Ascending aorta (tissue), 2 donors: ENCODE measurements around the gene RADIL. TPM values are rescaled to one million over a fixed set of nuclear protein-coding genes. Genes with fewer than 3 reads are reported as not detected.

Experiments
- DNase-seq, 2 donors: peaks; one replicate each; pipeline ENCODE4 v3.0.0-alpha.2; 2019; ENCODE audit warnings: low spot score in 2 of 2
- H3K27ac ChIP-seq, 2 donors: fragments of 200-600 bp; sonication (generic); one replicate each; pipeline ENCODE4 v1.5.1; 2016 to 2017; ENCODE audit warnings: mild to moderate bottlenecking in 1 of 2
- H3K27me3 ChIP-seq: fragments of 200-600 bp; sonication (generic); one replicate; pipeline ENCODE4 v1.5.1; 2017
- H3K36me3 ChIP-seq, 2 donors: fragments of 200-600 bp; sonication (generic); one replicate each; pipeline ENCODE4 v1.5.1; 2016
- H3K4me1 ChIP-seq, 2 donors: fragments of 200-600 bp; sonication (generic); one replicate each; pipeline ENCODE4 v1.5.1; 2016 to 2017; ENCODE audit warnings: mild to moderate bottlenecking in 1 of 2
- H3K4me3 ChIP-seq, 2 donors: fragments of 200-600 bp; sonication (generic); one replicate each; pipeline ENCODE4 v1.5.1; 2016 to 2017; ENCODE audit warnings: mild to moderate bottlenecking in 1 of 2
- H3K9me3 ChIP-seq, 2 donors: fragments of 200-600 bp; sonication (generic); one replicate each; pipeline ENCODE4 v1.5.1; 2016
- CTCF ChIP-seq, 3 experiments: fragments of 200-600 bp in 2 of 3; fragments of 450-650 bp in 1 of 3; sonication (generic) in 2 of 3; IDR thresholded peaks; one replicate each; pipeline ENCODE4 v1.5.1; 2016 to 2019; ENCODE audit warnings: antibody characterized with exemption in 3 of 3, mild to moderate bottlenecking in 1 of 3, moderate library complexity in 1 of 3
- intact Hi-C: fragments of 100-400 bp; cut with DNase I; formaldehyde crosslinking; loops from one replicate; pipeline ENCODE4 v1.15.1; 2023
- total RNA-seq: library from RNA; depleted of rRNA; stranded (reverse); fragments of >200 nt; gene quantifications from one replicate; pipeline ENCODE4 v1.1.0, GENCODE V29; 2016

The RADIL gene
- total RNA-seq, 1 donor from 2014 or later: 42.4 TPM

GRCh38 chr7:4837041-4837802, 46.3 kb downstream of the RADIL start:
- H3K4me3 ChIP-seq: no peak overlapping the region
- intact Hi-C loops: no loop called here
- H3K27me3 ChIP-seq: no peaks in the 10 kb centered on the region
- DNase-seq: peak in 1 of 2 donors; percentile 37
- H3K36me3 ChIP-seq: peaks cover 0 to 5% of the 10 kb centered on the region in 2 donors
- no peaks in the 10 kb centered on the region for H3K4me1 ChIP-seq
- no peaks in the 10 kb centered on the region for H3K9me3 ChIP-seq
- no peak overlapping the region for H3K27ac ChIP-seq
- no peak for TF ChIP-seq CTCF (IDR thresholded peaks at IDR 0.05)

GRCh38 chr7:4836206-4836661, 47.3 kb downstream of the RADIL start:
- no peaks in the 10 kb centered on the region for H3K27me3 ChIP-seq
- no peak for TF ChIP-seq CTCF (IDR thresholded peaks at IDR 0.05)
- H3K36me3 ChIP-seq: peaks cover 0 to 5% of the 10 kb centered on the region in 2 donors
- peak in 1 of 2 donors; percentile 28 for DNase-seq
- H3K9me3 ChIP-seq: no peaks in the 10 kb centered on the region
- H3K4me3 ChIP-seq: no peak overlapping the region
- no peaks in the 10 kb centered on the region for H3K4me1 ChIP-seq
- intact Hi-C loops: no loop called here
- H3K27ac ChIP-seq: no peak overlapping the region

GRCh38 chr7:4835398-4836205, 47.9 kb downstream of the RADIL start:
- TF ChIP-seq CTCF (IDR thresholded peaks at IDR 0.05): no peak
- intact Hi-C loops: no loop called here
- H3K36me3 ChIP-seq: peaks cover 0 to 5% of the 10 kb centered on the region in 2 donors
- no peaks in the 10 kb centered on the region for H3K4me1 ChIP-seq
- no peak overlapping the region for H3K4me3 ChIP-seq
- H3K9me3 ChIP-seq: no peaks in the 10 kb centered on the region
- peak in 1 of 2 donors; percentile 60 for DNase-seq
- H3K27me3 ChIP-seq: no peaks in the 10 kb centered on the region
- H3K27ac ChIP-seq: no peak overlapping the region

- intact Hi-C loops: loop anchor here (5.0 kb wide), 1 partner anchor 48 kb away; the partner anchor contains the start of gene RADIL
- DNase-seq: peak in 1 of 2 donors; percentile 58
- no peaks in the 10 kb centered on the region for H3K27me3 ChIP-seq
- no peak for TF ChIP-seq CTCF (IDR thresholded peaks at IDR 0.05)
- no peaks in the 10 kb centered on the region for H3K4me1 ChIP-seq
- peaks cover 0 to 5% of the 10 kb centered on the region in 2 donors for H3K36me3 ChIP-seq
- H3K4me3 ChIP-seq: no peak overlapping the region
- no peaks in the 10 kb centered on the region for H3K9me3 ChIP-seq
- H3K27ac ChIP-seq: no peak overlapping the region
Observed at GRCh38 chr7:4834601-4835397, 48.7 kb downstream of the RADIL start.
